ENCODE results near the gene TVP23A. TPM values are rescaled to one million over a fixed set of nuclear protein-coding genes. Genes with fewer than 3 reads are reported as not detected.

The TVP23A gene
- total RNA-seq (under 1 TPM; 0.47 to 0.85 TPM), polyA plus RNA-seq (ENCODE audit: insufficient read length in 6 of 6) (1 to 10 TPM; 5.9 to 8.4 (median 7.2) TPM)
- long read RNA-seq, donor 1 = 0 reads
- long read RNA-seq, donor 2, partial matches to known transcripts = 0 of 2 reads
- long read RNA-seq, donor 2, other reads (novel, unspliced or antisense) = 0 of 2 reads
- long read RNA-seq, donor 3, partial matches to known transcripts = 0 of 1 reads
- long read RNA-seq, donor 3, other reads (novel, unspliced or antisense) = 0 of 1 reads
- long read RNA-seq, donor 4 = 0 reads
- long read RNA-seq, donor 5 = 0 reads
- long read RNA-seq, donor 6, partial matches to known transcripts = 0 of 1 reads
- long read RNA-seq, donor 6, other reads (novel, unspliced or antisense) = 0 of 1 reads
- long read RNA-seq, donor 7 = 0 reads
- long read RNA-seq, donor 8, partial matches to known transcripts = 0 of 1 reads
- long read RNA-seq, donor 8, other reads (novel, unspliced or antisense) = 0 of 1 reads
- long read RNA-seq, donor 9 = 0 reads
- long read RNA-seq, donor 10, partial matches to known transcripts = 0 of 2 reads
- long read RNA-seq, donor 10, other reads (novel, unspliced or antisense) = 2 of 2 reads
- long read RNA-seq, donor 11 = 0 reads
- long read RNA-seq, donor 12 = 0 reads

GRCh38 chr16:10817963-10818941 is at the start of gene TVP23A:
Gene TVP23A, minus strand, starts transcription at chr16:10818794. Its CDS starts 301 bp downstream, at chr16:10818493.
- ATAC-seq (peak; percentile 40), DNase-seq (peak in 2 of 4 donors; percentile 27 to 40)
- Histone ChIP-seq H3K27me3 (peaks cover 0 to 12% of the 10 kb centered on the region in 2 donors), H3K36me3 (no peaks in the 10 kb centered on the region), H3K27ac (no peak within 1 kb of the TSS), H3K4me1 (peaks cover 0 to 12% of the 10 kb centered on the region in 2 donors), H3K9me3 (no peaks in the 10 kb centered on the region), H3K4me3 (peak within 1 kb of the TSS; percentile 16 to 21)
- intact Hi-C loops (cut with DNase I) = no loop called here
- TF ChIP-seq, protein P1, sequence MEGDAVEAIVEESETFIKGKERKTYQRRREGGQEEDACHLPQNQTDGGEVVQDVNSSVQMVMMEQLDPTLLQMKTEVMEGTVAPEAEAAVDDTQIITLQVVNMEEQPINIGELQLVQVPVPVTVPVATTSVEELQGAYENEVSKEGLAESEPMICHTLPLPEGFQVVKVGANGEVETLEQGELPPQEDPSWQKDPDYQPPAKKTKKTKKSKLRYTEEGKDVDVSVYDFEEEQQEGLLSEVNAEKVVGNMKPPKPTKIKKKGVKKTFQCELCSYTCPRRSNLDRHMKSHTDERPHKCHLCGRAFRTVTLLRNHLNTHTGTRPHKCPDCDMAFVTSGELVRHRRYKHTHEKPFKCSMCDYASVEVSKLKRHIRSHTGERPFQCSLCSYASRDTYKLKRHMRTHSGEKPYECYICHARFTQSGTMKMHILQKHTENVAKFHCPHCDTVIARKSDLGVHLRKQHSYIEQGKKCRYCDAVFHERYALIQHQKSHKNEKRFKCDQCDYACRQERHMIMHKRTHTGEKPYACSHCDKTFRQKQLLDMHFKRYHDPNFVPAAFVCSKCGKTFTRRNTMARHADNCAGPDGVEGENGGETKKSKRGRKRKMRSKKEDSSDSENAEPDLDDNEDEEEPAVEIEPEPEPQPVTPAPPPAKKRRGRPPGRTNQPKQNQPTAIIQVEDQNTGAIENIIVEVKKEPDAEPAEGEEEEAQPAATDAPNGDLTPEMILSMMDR (IDR thresholded peaks at IDR 0.05) = no peak

DNA sequence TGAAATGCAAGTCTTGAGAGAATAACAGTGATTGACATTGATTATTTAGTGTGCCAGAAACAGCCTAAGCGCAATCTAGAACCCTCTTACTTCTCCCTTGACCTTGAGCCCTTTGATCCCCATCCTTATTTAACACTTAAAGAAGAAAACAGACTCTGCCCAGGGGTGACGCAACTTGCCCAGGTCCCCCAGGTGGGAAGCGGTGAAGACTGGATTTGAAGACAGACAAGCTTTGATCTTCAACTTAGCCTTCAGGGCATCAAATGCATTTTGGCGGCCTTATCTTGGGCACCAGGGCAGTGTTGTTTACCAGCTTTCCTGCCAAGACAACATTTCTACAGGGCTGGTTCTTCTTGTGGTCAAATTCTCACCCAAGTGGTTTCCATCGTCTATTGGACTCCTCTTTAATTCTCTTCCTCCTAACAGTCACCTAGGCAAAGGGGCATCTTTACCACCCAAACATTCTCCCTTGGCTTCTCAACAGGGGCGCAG is 49.6 kb upstream of the TVP23A start:
- intact Hi-C loops (cut with DNase I) = no loop called here
- ATAC-seq (no peak), DNase-seq (no peak)
- Histone ChIP-seq H3K9me3 (no peaks in the 10 kb centered on the region), H3K4me3 (peak overlapping the region in 1 of 2 donors; percentile 10), H3K36me3 (no peaks in the 10 kb centered on the region), H3K27me3 (no peaks in the 10 kb centered on the region), H3K4me1 (peaks cover 6 to 69% of the 10 kb centered on the region in 2 donors), H3K27ac (peak overlapping the region in 1 of 2 donors; percentile 84)
- TF ChIP-seq, protein P1 (IDR thresholded peaks at IDR 0.05) = no peak

DNA sequence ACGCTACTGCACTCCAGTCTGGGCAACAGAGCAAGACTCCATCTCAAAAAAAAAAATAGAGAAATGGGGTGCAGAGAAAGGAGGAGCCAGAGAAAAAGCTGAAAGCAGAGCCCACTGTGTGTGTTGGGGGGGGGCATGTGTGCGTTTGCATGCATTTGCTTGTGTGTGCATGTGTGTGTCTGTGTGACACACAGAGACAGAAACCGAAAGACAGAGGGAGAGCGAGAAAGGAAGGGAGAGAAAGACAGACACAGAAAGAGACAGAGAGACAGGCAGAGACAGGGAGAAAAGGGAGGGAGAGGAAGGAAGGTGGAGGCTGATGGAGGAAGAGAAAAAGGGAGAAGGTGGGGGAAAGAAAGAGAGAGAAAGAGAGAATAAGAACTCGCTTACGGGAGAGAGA is 48.6 kb upstream of the TVP23A start:
- TF ChIP-seq, protein P1 (IDR thresholded peaks at IDR 0.05) = no peak
- H3K27me3 ChIP-seq = no peaks in the 10 kb centered on the region
- DNase-seq (no peak), ATAC-seq (no peak)
- H3K4me1 ChIP-seq = peaks cover 6 to 75% of the 10 kb centered on the region in 2 donors
- H3K4me3 ChIP-seq = no peak overlapping the region
- no peaks in the 10 kb centered on the region for H3K36me3 ChIP-seq
- intact Hi-C loops (cut with DNase I) = no loop called here
- H3K9me3 ChIP-seq = no peaks in the 10 kb centered on the region
- H3K27ac ChIP-seq = peak overlapping the region in 1 of 2 donors; percentile 84

GRCh38 chr16:10865991-10866966 is 47.7 kb upstream of the TVP23A start:
- Histone ChIP-seq H3K27me3 (no peaks in the 10 kb centered on the region), H3K4me3 (no peak overlapping the region), H3K4me1 (peaks cover 3 to 70% of the 10 kb centered on the region in 2 donors), H3K36me3 (no peaks in the 10 kb centered on the region), H3K27ac (peak overlapping the region; percentile 17 to 84), H3K9me3 (no peaks in the 10 kb centered on the region)
- ATAC-seq (no peak), DNase-seq (no peak)
- intact Hi-C loops (cut with DNase I) = no loop called here
- TF ChIP-seq, protein P1 (IDR thresholded peaks at IDR 0.05) = no peak

All from left lung (tissue), 14 donors.